Lower lobe of right lung (tissue), 2 donors: ENCODE measurements around the gene TMEM121. TPM values are rescaled to one million over a fixed set of nuclear protein-coding genes. Genes with fewer than 3 reads are reported as not detected.
A peak's percentile ranks its signal among the peaks of the same experiment; 100 is the strongest.

ENCODE experiments used
- ATAC-seq, 2 donors: fragments of 200-7000 bp; cut with Tn5 transposase; one replicate each; pipeline ENCODE4 v1.9.1; 2020 to 2022; ENCODE audit warnings: mild to moderate bottlenecking in 2 of 2, moderate library complexity in 2 of 2
- DNase-seq: peaks from one replicate; pipeline ENCODE4 v3.0.0-alpha.2; 2020
- H3K27ac ChIP-seq: fragments of 200-600 bp; one replicate; pipeline ENCODE4 v1.8.0; 2022
- H3K27me3 ChIP-seq: fragments of 200-600 bp; one replicate; pipeline ENCODE4 v1.8.0; 2022; ENCODE audit warnings: low read depth
- H3K36me3 ChIP-seq: fragments of 200-600 bp; one replicate; pipeline ENCODE4 v1.8.0; 2022; ENCODE audit warnings: mild to moderate bottlenecking
- H3K4me1 ChIP-seq: fragments of 200-600 bp; one replicate; pipeline ENCODE4 v1.8.0; 2022
- H3K4me3 ChIP-seq: fragments of 200-600 bp; one replicate; pipeline ENCODE4 v1.8.0; 2022; ENCODE audit warnings: mild to moderate bottlenecking
- H3K9me3 ChIP-seq: fragments of 200-600 bp; one replicate; pipeline ENCODE4 v1.8.0; 2022
- intact Hi-C: fragments of 100-400 bp; cut with DNase I; formaldehyde crosslinking; loops from one replicate; pipeline ENCODE4 v1.11.0; 2022
- total RNA-seq: library from RNA; stranded (reverse); fragmentation: NEBNext Ultra II Directional; extraction: Animal tissue kit (Norgen Biotek cat#: 25700); gene quantifications from one replicate; pipeline ENCODE4 v1.2.1, GENCODE V29; 2021
- TF ChIP-seq, protein P1 (sequence below): fragments of 200-600 bp; IDR thresholded peaks from one replicate; pipeline ENCODE4 v1.8.0; 2022; ENCODE audit warnings: antibody characterized with exemption, mild to moderate bottlenecking
- donor health status: DM: no; HTN: yes; CAD: no; lungs with severe emphysema.

TMEM121 gene
- total RNA-seq, 1 donor from 2014 or later = 3.0 TPM

DNA sequence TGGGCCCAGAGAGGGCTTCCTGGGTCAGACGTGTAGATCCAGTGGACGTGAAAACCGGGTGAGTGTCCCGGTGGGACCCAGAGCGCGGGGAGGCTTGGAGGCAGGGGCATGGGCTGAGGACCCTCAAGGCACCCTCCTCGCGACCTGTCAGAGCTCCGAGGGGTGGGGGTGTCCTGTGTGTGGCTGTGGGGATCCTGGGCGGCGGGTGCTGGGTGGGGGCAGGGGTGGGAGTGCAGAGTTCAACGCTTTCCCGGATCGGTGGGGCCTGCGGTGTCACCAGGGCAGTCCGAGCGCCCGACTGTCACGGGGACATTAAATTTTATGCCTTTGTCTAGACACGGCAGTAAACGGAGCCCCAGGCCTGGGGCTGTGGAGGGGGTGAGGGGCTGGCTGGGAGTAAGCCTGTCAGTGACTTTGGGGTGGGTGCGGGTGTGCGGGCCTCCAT is 1.0 kb downstream of the TMEM121 start:
- H3K27me3 ChIP-seq = peaks cover 33% of the 10 kb centered on the region
- H3K27ac ChIP-seq = no peak overlapping the region
- no peaks in the 10 kb centered on the region for H3K36me3 ChIP-seq
- intact Hi-C loops = no loop called here
- no peak for DNase-seq
- no peaks in the 10 kb centered on the region for H3K9me3 ChIP-seq
- peaks cover 33% of the 10 kb centered on the region for H3K4me1 ChIP-seq
- peak overlapping the region; percentile 75 for H3K4me3 ChIP-seq
- TF ChIP-seq, protein P1, sequence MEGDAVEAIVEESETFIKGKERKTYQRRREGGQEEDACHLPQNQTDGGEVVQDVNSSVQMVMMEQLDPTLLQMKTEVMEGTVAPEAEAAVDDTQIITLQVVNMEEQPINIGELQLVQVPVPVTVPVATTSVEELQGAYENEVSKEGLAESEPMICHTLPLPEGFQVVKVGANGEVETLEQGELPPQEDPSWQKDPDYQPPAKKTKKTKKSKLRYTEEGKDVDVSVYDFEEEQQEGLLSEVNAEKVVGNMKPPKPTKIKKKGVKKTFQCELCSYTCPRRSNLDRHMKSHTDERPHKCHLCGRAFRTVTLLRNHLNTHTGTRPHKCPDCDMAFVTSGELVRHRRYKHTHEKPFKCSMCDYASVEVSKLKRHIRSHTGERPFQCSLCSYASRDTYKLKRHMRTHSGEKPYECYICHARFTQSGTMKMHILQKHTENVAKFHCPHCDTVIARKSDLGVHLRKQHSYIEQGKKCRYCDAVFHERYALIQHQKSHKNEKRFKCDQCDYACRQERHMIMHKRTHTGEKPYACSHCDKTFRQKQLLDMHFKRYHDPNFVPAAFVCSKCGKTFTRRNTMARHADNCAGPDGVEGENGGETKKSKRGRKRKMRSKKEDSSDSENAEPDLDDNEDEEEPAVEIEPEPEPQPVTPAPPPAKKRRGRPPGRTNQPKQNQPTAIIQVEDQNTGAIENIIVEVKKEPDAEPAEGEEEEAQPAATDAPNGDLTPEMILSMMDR = no peak
- no peak for ATAC-seq

DNA sequence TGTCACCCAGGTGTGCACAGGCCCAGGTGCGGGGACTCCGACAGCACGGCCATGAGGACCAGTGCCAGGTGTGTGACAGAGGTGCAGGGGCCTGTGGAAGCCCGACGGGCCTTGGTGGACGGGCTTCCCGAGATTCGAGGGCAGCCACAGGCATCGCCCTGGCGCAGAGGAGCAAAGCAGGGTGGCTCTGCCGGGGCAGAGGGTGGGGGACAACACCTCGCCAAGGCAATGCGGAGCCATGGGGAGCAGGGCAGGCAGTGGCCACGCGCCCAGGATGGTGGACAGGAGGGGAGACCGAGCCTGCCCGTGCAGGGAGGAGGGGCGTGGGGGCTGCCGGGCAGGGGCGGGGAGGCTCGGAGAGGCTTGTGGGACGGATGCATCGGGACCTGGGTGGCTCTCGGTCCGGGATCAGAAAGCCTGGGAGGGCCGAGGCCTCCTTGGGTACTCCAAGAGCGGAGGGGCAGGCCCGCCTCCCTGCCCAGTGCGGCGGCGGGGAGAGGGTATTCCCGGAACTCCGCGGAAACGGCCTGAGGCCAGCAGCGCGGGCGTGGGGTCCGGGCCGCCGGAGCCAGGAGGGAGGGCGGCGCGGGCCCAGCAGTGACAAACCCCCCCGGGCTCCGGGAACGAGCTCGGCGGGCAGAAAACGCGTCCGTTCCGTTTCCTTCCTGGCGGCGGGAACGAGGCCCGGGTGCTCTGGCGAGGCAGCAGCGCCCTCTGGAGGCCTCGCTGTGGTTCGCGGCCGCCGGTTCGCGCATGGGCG is 1.6 kb downstream of the TMEM121 start:
- Histone ChIP-seq H3K27me3 (peaks cover 32% of the 10 kb centered on the region), H3K27ac (peak overlapping the region; percentile 67), H3K4me1 (peaks cover 33% of the 10 kb centered on the region), H3K9me3 (no peaks in the 10 kb centered on the region), H3K36me3 (no peaks in the 10 kb centered on the region), H3K4me3 (peak overlapping the region; percentile 75)
- TF ChIP-seq, protein P1 = peak; percentile 91
- intact Hi-C loops = no loop called here
- ATAC-seq (peak; percentile 88 to 89), DNase-seq (peak; percentile 86)

DNA sequence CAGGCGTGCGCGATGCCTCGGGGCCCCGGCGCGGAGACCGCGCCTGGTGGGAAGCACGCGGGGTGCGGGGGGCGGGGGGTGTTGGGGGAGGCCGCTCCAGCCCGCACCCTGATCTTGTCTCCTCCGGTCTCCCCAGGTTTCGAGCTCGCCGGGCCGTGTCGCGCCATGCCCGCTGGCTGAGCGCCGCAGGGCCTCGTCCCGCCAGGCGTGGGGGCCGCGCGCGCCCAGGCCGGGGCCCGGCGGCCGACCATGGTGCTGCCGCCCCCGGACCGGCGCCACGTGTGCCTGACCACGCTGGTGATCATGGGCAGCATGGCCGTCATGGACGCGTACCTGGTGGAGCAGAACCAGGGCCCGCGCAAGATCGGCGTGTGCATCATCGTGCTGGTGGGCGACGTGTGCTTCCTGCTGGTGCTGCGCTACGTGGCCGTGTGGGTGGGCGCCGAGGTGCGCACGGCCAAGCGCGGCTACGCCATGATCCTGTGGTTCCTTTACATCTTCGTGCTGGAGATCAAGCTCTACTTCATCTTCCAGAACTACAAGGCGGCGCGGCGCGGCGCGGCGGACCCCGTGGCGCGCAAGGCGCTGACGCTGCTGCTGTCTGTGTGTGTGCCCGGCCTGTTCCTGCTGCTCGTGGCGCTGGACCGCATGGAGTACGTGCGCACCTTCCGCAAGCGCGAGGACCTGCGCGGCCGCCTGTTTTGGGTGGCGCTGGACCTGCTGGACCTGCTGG is 2.4 kb downstream of the TMEM121 start:
- Histone ChIP-seq H3K4me1 (peaks cover 33% of the 10 kb centered on the region), H3K9me3 (no peaks in the 10 kb centered on the region), H3K36me3 (no peaks in the 10 kb centered on the region), H3K27me3 (peaks cover 32% of the 10 kb centered on the region), H3K4me3 (peak overlapping the region; percentile 75), H3K27ac (no peak overlapping the region)
- intact Hi-C loops = no loop called here
- TF ChIP-seq, protein P1 = no peak
- ATAC-seq (peak in 1 of 2 donors; percentile 3), DNase-seq (peak; percentile 52)

DNA sequence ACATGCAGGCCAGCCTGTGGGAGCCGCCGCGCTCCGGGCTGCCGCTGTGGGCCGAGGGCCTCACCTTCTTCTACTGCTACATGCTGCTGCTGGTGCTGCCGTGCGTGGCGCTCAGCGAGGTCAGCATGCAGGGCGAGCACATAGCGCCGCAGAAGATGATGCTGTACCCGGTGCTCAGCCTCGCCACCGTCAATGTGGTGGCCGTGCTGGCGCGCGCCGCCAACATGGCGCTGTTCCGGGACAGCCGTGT is 2.9 kb downstream of the TMEM121 start:
- H3K27me3 ChIP-seq = peaks cover 32% of the 10 kb centered on the region
- peak overlapping the region; percentile 75 for H3K4me3 ChIP-seq
- ATAC-seq (no peak), DNase-seq (no peak)
- H3K36me3 ChIP-seq = no peaks in the 10 kb centered on the region
- intact Hi-C loops = no loop called here
- no peaks in the 10 kb centered on the region for H3K9me3 ChIP-seq
- H3K27ac ChIP-seq = no peak overlapping the region
- TF ChIP-seq, protein P1 = no peak
- H3K4me1 ChIP-seq = peaks cover 33% of the 10 kb centered on the region

DNA sequence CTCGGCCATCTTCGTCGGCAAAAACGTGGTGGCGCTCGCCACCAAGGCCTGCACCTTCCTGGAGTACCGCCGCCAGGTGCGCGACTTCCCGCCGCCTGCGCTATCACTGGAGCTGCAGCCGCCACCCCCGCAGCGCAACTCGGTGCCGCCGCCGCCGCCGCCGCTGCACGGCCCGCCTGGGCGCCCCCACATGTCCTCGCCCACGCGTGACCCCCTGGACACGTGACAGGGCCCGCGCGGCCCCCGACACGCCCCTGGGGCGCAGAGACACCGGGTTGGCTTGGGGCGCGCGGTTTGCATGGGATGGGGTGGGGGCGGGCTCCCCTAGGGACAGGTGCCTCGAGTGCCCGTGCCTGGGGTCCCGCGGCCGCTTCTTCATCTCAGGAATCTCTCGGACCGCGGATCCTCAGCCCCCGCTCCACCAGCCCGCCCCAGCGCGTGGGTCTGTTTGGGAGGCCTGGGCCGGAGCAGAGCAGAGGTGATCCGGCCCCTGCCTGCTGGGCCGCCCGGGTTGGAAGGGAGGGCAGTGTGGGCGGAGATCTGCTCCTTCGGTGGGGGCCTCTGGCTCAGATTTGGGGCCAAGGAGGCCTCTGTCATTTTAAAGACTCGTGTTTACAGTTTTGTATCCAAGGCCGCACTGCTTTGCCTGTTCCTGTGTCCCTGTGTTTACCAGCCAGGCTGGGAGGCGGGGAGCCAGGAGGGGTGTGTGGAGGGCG is 3.3 kb downstream of the TMEM121 start:
- Histone ChIP-seq H3K27ac (peak overlapping the region; percentile 18), H3K27me3 (peaks cover 32% of the 10 kb centered on the region), H3K4me1 (peaks cover 33% of the 10 kb centered on the region), H3K4me3 (peak overlapping the region; percentile 75), H3K9me3 (no peaks in the 10 kb centered on the region), H3K36me3 (no peaks in the 10 kb centered on the region)
- TF ChIP-seq, protein P1 = no peak
- DNase-seq (peak; percentile 51), ATAC-seq (no peak)
- intact Hi-C loops = no loop called here
